K562 (cell line): ENCODE measurements around the gene SAMD10. TPM values are rescaled to one million over a fixed set of nuclear protein-coding genes. Genes with fewer than 3 reads are reported as not detected.

Experiments used
- CTCFL ChIP-seq: IDR thresholded peaks from 2 replicates; pipeline ENCODE4 v1.6.1; 2011; ENCODE audit warnings: borderline replicate concordance, low read depth, mild to moderate bottlenecking, moderate library complexity, low read length; ENCODE audit not compliant: insufficient read depth, poor library complexity, severe bottlenecking
- CUX1 ChIP-seq: fragments of 200-800 bp; sonication (Bioruptor generic); IDR thresholded peaks from 2 replicates; pipeline ENCODE4 v1.6.1; 2016; ENCODE audit warnings: missing genetic modification characterization, missing compliant biosample characterization
- ZNF41 ChIP-seq: fragments of 250-450 bp; sonication (Bioruptor Pico); conservative IDR thresholded peaks from 2 replicates; pipeline ENCODE4 v1.4.0; 2020; ENCODE audit warnings: mild to moderate bottlenecking
- polyA plus RNA-seq, 8 experiments: library from polyadenylated mRNA; depleted of rRNA in 4 of 8; stranded (reverse) in 5 of 8; unstranded in 3 of 8; fragments of >200 nt; fragmentation: Nextera tagmentation in 2 of 8; fragmentation: Illumina TruSeq in 1 of 8; extraction: Ambion mirVana in 2 of 8; extraction: Trizol in 1 of 8; gene quantifications; 2 replicates each; pipeline versions ENCODE4 v1.2.1 to v1.2.3, GENCODE V29; 2011 to 2014; ENCODE audit warnings: inconsistent platforms in 1 of 8, missing spikeins in 1 of 8
- total RNA-seq, 7 experiments: library from RNA; depleted of rRNA in 6 of 7; stranded (reverse); fragments of >200 nt in 6 of 7; fragmentation: Illumina TruSeq in 2 of 7; extraction: Trizol in 2 of 7; gene quantifications; 2 replicates each; pipeline versions ENCODE4 v1.2.1 to v1.2.3, GENCODE V29; 2011 to 2021; ENCODE audit warnings: low replicate concordance in 1 of 7

Gene SAMD10
- total and polyA plus RNA-seq, 9 of the 15 experiments (the other 6 are each of a cell fraction or from before 2014, with no cell fraction given): 0.37 to 15.2 (median 4.8) TPM

GRCh38 chr20:64001607-64002011 lies 22.2 kb upstream of the SAMD10 start (continued):
- TF ChIP-seq CUX1 (CRISPR knock-in tag) (no peak), ZNF41 (no peak), CTCFL (no peak)
